Measurements from ENCODE around the gene ZNF500.
"Not testable (repeated sequence)": the region's sequence is repeated elsewhere in the genome, so short reads cannot be mapped to it uniquely, and the experiment has no call there.

The ZNF500 gene

GRCh38 chr16:4746215-4746614, 20.7 kb downstream of the ZNF500 start:
- no peak overlapping the region for H3K27ac ChIP-seq
- H3K9me3 ChIP-seq, result no peaks in the 10 kb centered on the region
- no peak for TF ChIP-seq CTCF (IDR thresholded peaks at IDR 0.05)
- peaks cover 10% of the 10 kb centered on the region for H3K36me3 ChIP-seq
- H3K4me1 ChIP-seq (ENCODE audit: control insufficient read depth in 1 of 2, insufficient read depth in 1 of 2, low read depth in 1 of 2, low read length in 1 of 2), result peaks cover 4 to 5% of the 10 kb centered on the region in 2 experiments
- no peak overlapping the region for H3K4me3 ChIP-seq (ENCODE audit: low read depth in 1 of 2, low read length in 1 of 2)
- H3K27me3 ChIP-seq, result peaks cover 11% of the 10 kb centered on the region

- TF ChIP-seq CTCF (IDR thresholded peaks at IDR 0.05), result no peak
- peaks cover 11% of the 10 kb centered on the region for H3K27me3 ChIP-seq
- H3K27ac ChIP-seq, result no peak overlapping the region
- no peaks in the 10 kb centered on the region for H3K9me3 ChIP-seq
- H3K4me3 ChIP-seq (ENCODE audit: low read depth in 1 of 2, low read length in 1 of 2), result no peak overlapping the region
- H3K36me3 ChIP-seq, result peaks cover 5% of the 10 kb centered on the region
- H3K4me1 ChIP-seq (ENCODE audit: control insufficient read depth in 1 of 2, insufficient read depth in 1 of 2, low read depth in 1 of 2, low read length in 1 of 2), result peaks cover 4 to 5% of the 10 kb centered on the region in 2 experiments
Observed at GRCh38 chr16:4745274-4745569, 21.7 kb downstream of the ZNF500 start.

- TF ChIP-seq CTCF (IDR thresholded peaks at IDR 0.05), result no peak
Observed at GRCh38 chr16:4744555-4745273, 22.2 kb downstream of the ZNF500 start.

GRCh38 chr16:4743226-4743878, 23.6 kb downstream of the ZNF500 start:
- Histone ChIP-seq H3K9me3 (no peaks in the 10 kb centered on the region), H3K4me3 (ENCODE audit: low read depth in 1 of 2, low read length in 1 of 2) (no peak overlapping the region), H3K27me3 (peaks cover 11% of the 10 kb centered on the region), H3K36me3 (no peaks in the 10 kb centered on the region), H3K27ac (no peak overlapping the region), H3K4me1 (ENCODE audit: control insufficient read depth in 1 of 2, insufficient read depth in 1 of 2, low read depth in 1 of 2, low read length in 1 of 2) (peaks cover 4 to 5% of the 10 kb centered on the region in 2 experiments)
- no peak for TF ChIP-seq CTCF (IDR thresholded peaks at IDR 0.05)

More at GRCh38 chr16:4744555-4745273, 22.2 kb downstream of the ZNF500 start:
- H3K27ac ChIP-seq, result no peak overlapping the region
- H3K27me3 ChIP-seq, result peaks cover 11% of the 10 kb centered on the region
- H3K36me3 ChIP-seq, result peaks cover 5% of the 10 kb centered on the region
- no peaks in the 10 kb centered on the region for H3K9me3 ChIP-seq
- peaks cover 4 to 5% of the 10 kb centered on the region in 2 experiments for H3K4me1 ChIP-seq (ENCODE audit: control insufficient read depth in 1 of 2, insufficient read depth in 1 of 2, low read depth in 1 of 2, low read length in 1 of 2)
- H3K4me3 ChIP-seq (ENCODE audit: low read depth in 1 of 2, low read length in 1 of 2), result no peak overlapping the region

- peaks cover 19% of the 10 kb centered on the region in 2 experiments for H3K4me1 ChIP-seq (ENCODE audit: control insufficient read depth in 1 of 2, insufficient read depth in 1 of 2, low read depth in 1 of 2, low read length in 1 of 2)
- H3K27ac ChIP-seq; H3K27me3 ChIP-seq; H3K36me3 ChIP-seq; H3K9me3 ChIP-seq; H3K4me3 ChIP-seq (ENCODE audit: low read depth in 1 of 2, low read length in 1 of 2): not testable (repeated sequence)
Observed at GRCh38 chr16:4738370-4738769, 28.6 kb downstream of the ZNF500 start.

GRCh38 chr16:4737545-4737944, 29.4 kb downstream of the ZNF500 start:
- Histone ChIP-seq H3K9me3 (no peaks in the 10 kb centered on the region), H3K4me1 (ENCODE audit: control insufficient read depth in 1 of 2, insufficient read depth in 1 of 2, low read depth in 1 of 2, low read length in 1 of 2) (peaks cover 19% of the 10 kb centered on the region in 2 experiments), H3K27ac (no peak overlapping the region), H3K36me3 (no peaks in the 10 kb centered on the region), H3K27me3 (no peaks in the 10 kb centered on the region), H3K4me3 (ENCODE audit: low read depth in 1 of 2, low read length in 1 of 2) (no peak overlapping the region)
- no peak for TF ChIP-seq CTCF (IDR thresholded peaks at IDR 0.05)

All from neutrophil (primary cell).